Cardiac muscle cell (in vitro differentiated cells and primary cell): ENCODE results near the gene L3MBTL1. TPM values are rescaled to one million over a fixed set of nuclear protein-coding genes. Genes with fewer than 3 reads are reported as not detected.
A peak's percentile ranks its signal among the peaks of the same experiment; 100 is the strongest.

ENCODE experiments used
- DNase-seq, 2 donors: peaks; one replicate each; pipeline versions ENCODE4 v3.0.0 to v3.0.0-alpha.2; 2010 to 2017; ENCODE audit warnings: low read depth in 1 of 2, low spot score in 1 of 2
- H3K27ac ChIP-seq: fragments of 200-600 bp; sonication (generic); 2 replicates; pipeline ENCODE4 v1.5.1; 2016
- H3K27me3 ChIP-seq: fragments of 200-600 bp; sonication (generic); 2 replicates; pipeline ENCODE4 v1.6.0; 2016; ENCODE audit warnings: control low read depth
- H3K36me3 ChIP-seq: fragments of 200-600 bp; sonication (generic); 2 replicates; pipeline ENCODE4 v1.5.1; 2016; ENCODE audit warnings: control low read depth
- H3K4me1 ChIP-seq: fragments of 200-600 bp; sonication (generic); 2 replicates; pipeline ENCODE4 v1.8.1; 2017; ENCODE audit warnings: low read depth, mild to moderate bottlenecking, mixed run types
- H3K4me3 ChIP-seq: fragments of 200-600 bp; sonication (generic); 2 replicates; pipeline ENCODE4 v1.5.1; 2016; ENCODE audit warnings: mild to moderate bottlenecking
- H3K9me3 ChIP-seq: fragments of 200-600 bp; sonication (generic); 2 replicates; pipeline ENCODE4 v1.5.1; 2017; ENCODE audit warnings: low read depth, mild to moderate bottlenecking, control low read depth
- CTCF ChIP-seq: IDR thresholded peaks from 2 replicates; pipeline ENCODE4 v1.5.1; 2012; ENCODE audit warnings: low read depth, mild to moderate bottlenecking, low read length
- polyA plus RNA-seq: library from polyadenylated mRNA; unstranded; fragments of >200 nt; fragmentation: Nextera tagmentation; extraction: Ambion mirVana; gene quantifications from 2 replicates; pipeline ENCODE4 v1.2.1, GENCODE V29; 2016
- total RNA-seq: library from RNA; depleted of rRNA; stranded (reverse); fragments of >200 nt; gene quantifications from 2 replicates; pipeline ENCODE4 v1.2.3, GENCODE V29; 2016

Gene L3MBTL1
- total and polyA plus RNA-seq, 2 experiments from 2014 or later: 17.8 to 115 TPM

GRCh38 chr20:43590036-43590391 is 82.5 kb downstream of the L3MBTL1 start:
- no peak for TF ChIP-seq CTCF
- H3K27ac ChIP-seq: peak overlapping the region; percentile 93
- peak in 1 of 2 donors; percentile 34 for DNase-seq

GRCh38 chr20:43590392-43591303 is 83.2 kb downstream of the L3MBTL1 start, which contains the start of gene IFT52:
Gene IFT52, plus strand, starts transcription at chr20:43590937. Its CDS starts 3,762 bp downstream, at chr20:43594699.
- Histone ChIP-seq H3K27ac (peak within 1 kb of the TSS; percentile 93), H3K9me3 (no peaks in the 10 kb centered on the region), H3K27me3 (no peaks in the 10 kb centered on the region), H3K36me3 (peaks cover 8% of the 10 kb centered on the region), H3K4me3 (peak within 1 kb of the TSS; percentile 63), H3K4me1 (peaks cover 10% of the 10 kb centered on the region)
- TF ChIP-seq CTCF: no peak
- DNase-seq: peak; percentile 95 to 96

More at GRCh38 chr20:43590036-43590391, 82.5 kb downstream of the L3MBTL1 start:
- Histone ChIP-seq H3K4me3 (peak overlapping the region; percentile 63), H3K9me3 (no peaks in the 10 kb centered on the region), H3K27me3 (no peaks in the 10 kb centered on the region), H3K4me1 (peaks cover 13% of the 10 kb centered on the region), H3K36me3 (peaks cover 4% of the 10 kb centered on the region)

Other genes with a start within 250 kb of the L3MBTL1 start
- 59.1 and 60.7 TPM in 2 replicates for gene SRSF6, start 49.8 kb upstream of the L3MBTL1 start, total RNA-seq
- 47.3 and 56.0 TPM in 2 replicates for gene SRSF6, start 49.8 kb upstream of the L3MBTL1 start, polyA plus RNA-seq
- gene SGK2, start 51.3 kb downstream of the L3MBTL1 start, total RNA-seq: 0.88 and 2.4 TPM in 2 replicates
- 1.1 TPM in 1 of 2 replicates, not detected in the other for gene SGK2, start 51.3 kb downstream of the L3MBTL1 start, polyA plus RNA-seq
- gene IFT52, start 83.2 kb downstream of the L3MBTL1 start, total RNA-seq: 19.1 and 20.6 TPM in 2 replicates
- gene IFT52, start 83.2 kb downstream of the L3MBTL1 start, polyA plus RNA-seq: 26.4 and 40.3 TPM in 2 replicates
- 17.8 and 30.6 TPM in 2 replicates for gene MYBL2, start 159.4 kb downstream of the L3MBTL1 start, total RNA-seq
- gene MYBL2, start 159.4 kb downstream of the L3MBTL1 start, polyA plus RNA-seq: 27.3 and 63.1 TPM in 2 replicates
- not detected in 2 replicates for gene GTSF1L, start 219.3 kb downstream of the L3MBTL1 start, total RNA-seq
- gene GTSF1L, start 219.3 kb downstream of the L3MBTL1 start, polyA plus RNA-seq: not detected in 2 replicates